Measurements from ENCODE around the gene NFATC1.

NFATC1 gene

DNA sequence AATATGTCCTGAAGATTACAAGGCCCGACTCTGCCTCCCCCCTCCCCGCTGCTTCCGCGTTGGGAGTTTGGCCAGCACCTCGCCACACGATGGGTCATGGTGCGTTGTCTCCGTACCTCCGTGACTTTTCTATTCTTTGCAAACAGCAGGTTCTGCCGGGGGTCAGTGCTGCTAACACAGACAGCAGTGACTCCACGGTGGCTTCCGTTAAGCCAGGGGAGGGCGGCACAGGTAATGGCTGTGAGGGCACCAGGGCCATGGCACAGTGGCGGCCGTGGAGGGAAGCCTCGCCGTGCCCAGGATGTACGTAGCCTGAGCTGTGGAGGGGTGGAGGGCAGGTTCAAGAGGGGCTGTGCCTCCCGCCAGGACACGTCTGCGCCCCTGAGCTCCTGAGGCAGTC is 115.5 kb downstream of the NFATC1 start:
- no peak for DNase-seq

- no peak for DNase-seq
Measured at GRCh38 chr18:79511671-79512301, 116.1 kb downstream of the NFATC1 start.

GRCh38 chr18:79512461-79513380 is 117.0 kb downstream of the NFATC1 start:
- DNase-seq: no peak

DNA sequence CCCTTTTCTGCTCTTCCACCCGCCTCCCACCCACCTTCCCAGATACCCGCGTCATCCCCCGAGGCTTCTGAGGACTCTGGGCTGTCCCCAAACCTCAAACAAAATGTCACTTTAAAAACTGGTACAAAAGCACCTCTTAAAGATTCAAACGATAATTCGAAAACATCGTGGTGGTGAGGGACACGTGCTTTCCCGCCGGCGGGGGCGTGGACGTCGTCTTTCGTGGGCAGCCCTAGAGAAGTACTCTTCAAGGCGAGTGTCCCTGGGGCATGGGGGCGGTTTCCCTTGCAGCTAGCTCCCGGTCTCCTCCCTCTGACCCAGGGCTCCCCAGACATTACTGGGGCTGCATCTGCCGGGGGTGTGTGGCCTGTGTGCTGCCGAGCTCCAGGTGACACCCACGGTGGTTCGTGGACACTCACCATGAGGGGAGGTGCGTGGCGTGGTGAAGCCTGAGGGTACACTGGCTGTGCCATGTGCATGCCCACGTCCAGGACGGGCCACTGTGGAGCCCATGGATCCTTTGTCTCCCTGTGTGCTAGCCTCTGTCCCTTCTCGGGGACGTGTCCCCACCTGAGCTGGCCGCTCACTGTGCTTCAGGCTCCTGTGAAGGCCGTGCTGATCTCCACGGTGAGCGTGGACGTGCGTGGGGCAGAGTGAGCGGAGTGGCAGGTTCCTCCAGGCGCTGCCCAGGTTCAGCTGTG is 117.8 kb downstream of the NFATC1 start:
- no peak for DNase-seq

DNA sequence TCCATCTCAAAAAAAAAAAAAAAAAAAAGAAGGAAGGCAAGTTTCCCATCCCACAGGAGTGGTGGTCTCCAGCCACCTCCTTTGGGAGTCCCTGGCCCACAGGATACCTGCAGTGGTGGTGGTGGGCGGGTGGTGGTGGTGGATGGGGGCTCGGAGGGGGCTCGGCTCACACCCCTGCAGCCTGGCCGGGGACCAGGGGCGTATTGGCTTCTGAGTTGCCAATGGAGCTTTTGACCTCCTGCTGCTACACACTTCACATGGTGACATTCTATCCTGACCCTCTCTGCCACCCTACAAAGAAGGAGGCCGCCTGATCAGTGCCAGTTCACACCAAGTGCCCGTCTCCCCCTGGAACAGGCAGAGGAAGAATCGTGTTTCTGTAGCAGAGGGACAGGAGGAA is 119.6 kb downstream of the NFATC1 start:
- no peak for DNase-seq

DNA sequence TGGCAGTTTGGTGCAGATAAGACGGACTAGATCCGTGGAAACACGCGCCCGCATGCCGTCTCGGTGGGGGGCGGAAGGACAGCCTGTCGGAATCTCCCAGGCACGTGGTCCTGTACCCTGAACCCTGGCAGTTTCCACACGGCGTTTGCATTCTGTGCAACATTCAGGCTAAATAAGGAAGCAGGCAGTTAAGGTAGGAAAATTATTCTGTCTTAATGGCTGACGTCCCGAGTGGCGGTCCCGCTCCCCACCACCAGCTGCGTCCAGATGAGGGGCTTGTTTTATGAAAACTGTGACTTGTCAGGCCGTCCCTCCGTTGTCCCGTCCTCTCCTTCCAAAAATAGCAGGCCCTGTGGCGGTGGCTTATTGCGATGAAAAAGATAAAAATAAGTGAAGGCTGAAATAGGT is 120.2 kb downstream of the NFATC1 start:
- DNase-seq: no peak

DNA sequence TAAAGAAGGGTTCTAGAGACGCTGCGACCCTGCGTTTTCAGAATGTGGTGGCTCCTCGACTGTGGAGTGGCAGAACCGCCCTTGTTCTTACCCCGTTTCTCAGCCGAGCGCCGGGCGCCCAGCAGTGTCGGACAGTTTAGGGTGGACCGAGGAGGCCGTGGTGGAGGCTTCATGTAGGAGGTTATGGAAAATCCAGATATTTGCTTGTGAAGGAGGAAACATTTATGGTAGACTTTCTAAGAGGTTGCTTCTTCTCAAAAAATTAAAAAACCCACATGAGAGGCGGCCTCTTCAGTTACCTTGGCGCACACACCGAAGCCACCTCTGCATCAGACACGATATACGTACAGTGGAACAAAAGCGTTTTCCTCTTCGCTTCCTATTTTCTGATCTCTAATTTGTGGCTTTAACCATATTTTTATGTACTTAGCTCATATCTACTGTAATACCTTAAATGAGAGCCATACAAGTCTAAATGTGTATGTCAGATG is 120.8 kb downstream of the NFATC1 start:
- DNase-seq: no peak

GRCh38 chr18:79517341-79517740 is 121.6 kb downstream of the NFATC1 start:
- no peak for DNase-seq

DNA sequence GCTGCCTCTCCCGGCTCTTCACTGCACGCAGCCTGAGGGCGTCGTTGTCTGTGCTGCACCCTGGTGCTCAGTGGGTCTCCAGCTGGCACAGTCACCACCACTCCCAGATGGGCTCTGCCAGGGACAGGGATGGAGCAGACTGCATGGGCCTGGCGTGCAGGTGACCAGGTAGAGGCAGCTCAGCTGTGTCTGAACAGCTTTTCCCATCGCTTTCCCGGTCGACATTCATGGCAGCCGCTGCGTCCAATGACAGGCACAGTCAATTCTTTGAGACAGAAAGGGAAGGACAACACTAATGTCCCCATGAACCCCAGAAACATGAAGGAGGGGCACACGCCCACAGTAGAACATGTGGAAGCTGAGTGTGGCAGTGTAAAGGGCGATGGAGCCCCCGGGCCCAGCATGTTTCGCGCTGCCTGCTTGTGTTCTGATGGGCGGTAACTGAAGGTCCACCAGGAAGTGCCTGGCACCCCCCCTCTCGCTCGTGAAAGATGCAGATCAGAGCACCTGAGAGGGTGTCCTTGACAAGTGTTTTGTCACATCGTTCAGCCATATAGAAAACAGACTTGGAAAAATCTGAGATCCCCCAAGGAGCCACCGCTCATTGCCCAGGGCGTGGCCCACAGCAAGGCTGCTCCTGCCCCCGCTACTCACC is 122.4 kb downstream of the NFATC1 start:
- DNase-seq: no peak

DNA sequence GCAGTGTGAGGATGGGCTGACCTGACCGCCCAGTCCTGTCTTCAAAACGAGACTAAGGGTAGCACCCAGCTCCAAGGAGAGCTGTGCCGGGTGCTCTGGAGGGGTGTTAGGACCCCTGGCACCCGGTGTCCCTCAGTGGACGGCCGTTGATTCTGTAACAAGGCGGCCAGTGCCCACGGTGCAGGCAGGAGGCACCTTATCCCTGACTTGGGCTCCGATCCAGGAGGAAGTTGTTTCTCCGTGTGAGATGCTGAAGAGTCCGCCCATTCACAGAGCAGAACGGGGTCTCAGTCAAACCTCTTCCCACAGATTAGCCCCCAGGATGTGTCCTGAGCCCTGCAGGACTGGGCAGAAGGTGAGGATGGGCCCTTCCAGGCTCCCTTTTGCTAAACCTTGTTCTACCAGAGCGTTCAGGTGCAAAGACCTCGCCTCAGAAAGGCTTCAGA is 123.0 kb downstream of the NFATC1 start:
- DNase-seq: no peak

- DNase-seq: no peak
Measured at GRCh38 chr18:79519751-79520477, 124.2 kb downstream of the NFATC1 start.

DNA sequence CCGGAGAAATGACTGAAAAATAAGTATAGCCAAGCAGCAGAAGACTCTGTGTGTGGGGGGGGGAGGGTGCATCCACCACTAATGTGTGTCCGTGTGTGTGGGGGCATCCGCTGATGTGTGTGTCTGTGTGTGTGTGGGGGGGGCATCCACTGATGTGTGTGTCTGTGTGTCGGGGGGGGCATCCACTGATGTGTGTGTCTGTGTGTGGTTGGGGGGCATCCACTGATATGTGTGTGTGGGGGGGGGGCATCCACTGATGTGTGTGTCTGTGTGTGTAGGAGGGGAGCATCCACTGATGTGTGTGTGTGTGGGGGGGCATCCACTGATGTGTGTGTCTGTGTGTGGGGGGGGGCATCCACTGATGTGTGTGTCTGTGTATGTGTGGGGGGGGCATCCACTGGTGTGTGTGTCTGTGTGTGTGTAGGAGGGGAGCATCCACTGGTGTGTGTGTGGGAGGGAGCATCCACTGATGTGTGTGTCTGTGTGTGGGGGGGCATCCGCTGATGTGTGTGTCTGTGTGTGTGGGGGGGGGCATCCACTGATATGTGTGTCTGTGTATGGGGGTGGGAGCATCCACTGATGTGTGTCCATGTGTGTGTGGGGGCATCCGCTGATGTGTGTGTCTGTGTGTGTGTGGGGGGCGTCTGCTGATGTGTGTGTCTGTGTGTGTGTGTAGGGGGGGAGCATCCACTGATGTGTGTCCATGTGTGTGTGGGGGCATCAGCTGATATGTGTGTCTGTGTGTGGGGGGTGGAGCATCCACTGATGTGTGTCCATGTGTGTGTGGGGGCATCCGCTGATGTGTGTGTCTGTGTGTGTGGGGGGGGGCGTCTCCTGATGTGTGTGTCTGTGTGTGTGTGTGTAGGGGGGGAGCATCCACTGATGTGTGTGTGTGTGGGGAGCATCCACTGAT is 125.0 kb downstream of the NFATC1 start:
- DNase-seq: no peak

GRCh38 chr18:79521416-79522205 is 125.9 kb downstream of the NFATC1 start:
- no peak for DNase-seq

DNA sequence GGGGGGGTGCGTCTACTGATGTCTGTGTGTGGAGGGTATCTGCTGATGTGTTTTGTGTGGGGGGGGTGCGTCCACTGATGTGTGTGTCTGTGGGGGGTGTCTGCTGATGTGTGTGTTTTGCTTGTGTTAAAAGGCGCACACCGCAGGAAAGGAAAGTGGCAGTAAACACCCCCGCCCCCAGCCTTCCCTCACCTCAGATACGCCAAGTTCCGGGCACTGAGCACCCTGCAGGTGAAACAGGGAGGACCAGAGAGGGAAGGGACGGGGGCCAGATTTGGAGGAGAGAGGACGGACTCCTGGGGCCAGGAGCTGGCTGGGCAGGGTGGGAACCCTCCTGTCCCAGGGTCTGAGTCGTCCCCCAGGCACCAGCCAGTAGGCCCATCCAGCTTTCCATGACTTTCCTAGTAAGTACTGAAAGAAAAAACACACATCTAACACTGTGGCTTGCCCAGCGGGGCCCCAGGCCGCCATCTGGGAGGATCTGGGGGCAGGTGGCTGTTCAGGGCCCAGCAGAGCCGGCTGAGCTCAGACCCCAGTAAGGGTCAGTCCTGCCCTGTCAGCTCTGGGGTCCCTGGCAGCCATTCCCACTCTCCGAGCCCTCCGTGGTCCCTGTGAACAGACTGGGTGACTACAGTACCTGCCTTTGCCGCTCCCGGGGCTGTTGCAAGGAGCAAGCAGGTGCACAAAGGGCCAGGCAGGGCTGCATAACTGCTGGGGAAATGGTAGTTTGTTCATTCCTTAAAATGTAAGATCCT is 126.9 kb downstream of the NFATC1 start:
- DNase-seq: no peak

DNA sequence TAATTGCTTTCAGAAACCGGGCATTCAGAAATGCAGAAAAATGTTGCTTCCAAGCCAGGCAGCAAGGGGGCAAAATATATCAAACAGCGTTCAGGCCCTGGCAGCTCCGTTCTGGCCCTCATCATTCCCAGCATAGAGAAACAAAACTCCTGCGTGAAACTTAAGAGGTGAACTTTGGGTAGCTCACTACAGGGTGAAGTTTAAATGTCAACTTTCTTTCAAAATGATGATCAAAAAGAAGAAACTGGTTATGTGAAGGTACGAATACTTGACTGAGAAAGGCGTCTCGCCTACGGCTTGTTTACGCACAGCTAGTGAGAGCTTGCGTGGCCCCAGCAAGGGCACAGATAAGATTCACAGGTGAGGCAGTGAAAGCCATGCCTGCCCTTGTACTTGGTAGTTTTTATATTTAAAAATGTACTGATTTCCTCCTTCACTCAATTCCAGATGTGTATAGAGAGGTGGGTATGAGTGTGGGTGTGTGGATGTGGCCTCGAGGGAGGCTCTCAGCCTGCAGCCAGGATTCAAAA is 127.5 kb downstream of the NFATC1 start:
- DNase-seq: no peak

GRCh38 chr18:79523736-79524180 is 128.0 kb downstream of the NFATC1 start:
- no peak for DNase-seq

DNA sequence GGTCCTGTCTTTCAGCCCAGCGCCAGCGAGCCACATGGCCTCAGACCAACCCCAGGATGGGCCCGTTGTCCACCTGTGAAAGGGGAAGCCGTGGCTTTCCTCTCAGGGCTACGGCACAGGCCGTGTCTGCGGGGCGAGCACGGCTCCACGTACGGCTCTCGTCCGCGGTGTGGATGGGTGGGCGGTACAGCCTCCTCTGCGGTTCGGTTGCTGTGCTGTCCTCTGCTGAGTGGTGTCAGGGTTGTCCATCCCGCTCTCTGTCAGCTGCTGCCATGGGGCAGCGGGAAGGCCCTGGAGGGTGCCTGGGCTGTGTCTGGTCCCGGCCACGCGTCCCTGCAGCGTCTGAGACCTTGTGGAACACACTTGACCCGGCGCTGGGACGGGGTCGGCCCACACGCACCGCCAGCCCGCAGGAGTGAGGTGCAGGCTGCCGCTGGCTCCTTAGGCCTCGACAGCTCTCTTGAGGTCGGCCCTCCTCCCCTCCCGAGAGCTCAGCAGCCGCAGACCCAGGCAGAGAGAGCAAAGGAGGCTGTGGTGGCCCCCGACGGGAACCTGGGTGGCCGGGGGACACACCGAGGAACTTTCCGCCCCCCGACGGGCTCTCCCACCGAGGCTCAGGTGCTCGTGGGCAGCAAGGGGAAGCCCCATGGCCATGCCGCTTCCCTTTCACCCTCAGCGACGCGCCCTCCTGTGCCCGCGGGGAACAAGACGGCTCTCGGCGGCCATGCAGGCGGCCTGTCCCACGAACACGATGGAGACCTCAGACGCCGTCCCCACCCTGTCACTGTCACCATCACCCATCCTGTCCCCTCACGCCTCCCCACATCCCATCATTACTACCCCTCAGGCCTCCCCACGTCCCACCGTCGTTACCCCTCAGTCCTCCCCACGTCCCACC is 128.7 kb downstream of the NFATC1 start:
- no peak for DNase-seq
